GM19328 (cell line): Measurements from ENCODE around the gene MED4.

Experiments used
- ATAC-seq: cut with Tn5 transposase; IDR thresholded peaks from one replicate; pipeline ENCODE4 v1.9.1; 2021; ENCODE audit warnings: mild to moderate bottlenecking, moderate library complexity; ENCODE audit not compliant: unreplicated experiment

The MED4 gene

GRCh38 chr13:48038761-48039160 lies 56.1 kb downstream of the MED4 start:
- ATAC-seq: no peak

DNA sequence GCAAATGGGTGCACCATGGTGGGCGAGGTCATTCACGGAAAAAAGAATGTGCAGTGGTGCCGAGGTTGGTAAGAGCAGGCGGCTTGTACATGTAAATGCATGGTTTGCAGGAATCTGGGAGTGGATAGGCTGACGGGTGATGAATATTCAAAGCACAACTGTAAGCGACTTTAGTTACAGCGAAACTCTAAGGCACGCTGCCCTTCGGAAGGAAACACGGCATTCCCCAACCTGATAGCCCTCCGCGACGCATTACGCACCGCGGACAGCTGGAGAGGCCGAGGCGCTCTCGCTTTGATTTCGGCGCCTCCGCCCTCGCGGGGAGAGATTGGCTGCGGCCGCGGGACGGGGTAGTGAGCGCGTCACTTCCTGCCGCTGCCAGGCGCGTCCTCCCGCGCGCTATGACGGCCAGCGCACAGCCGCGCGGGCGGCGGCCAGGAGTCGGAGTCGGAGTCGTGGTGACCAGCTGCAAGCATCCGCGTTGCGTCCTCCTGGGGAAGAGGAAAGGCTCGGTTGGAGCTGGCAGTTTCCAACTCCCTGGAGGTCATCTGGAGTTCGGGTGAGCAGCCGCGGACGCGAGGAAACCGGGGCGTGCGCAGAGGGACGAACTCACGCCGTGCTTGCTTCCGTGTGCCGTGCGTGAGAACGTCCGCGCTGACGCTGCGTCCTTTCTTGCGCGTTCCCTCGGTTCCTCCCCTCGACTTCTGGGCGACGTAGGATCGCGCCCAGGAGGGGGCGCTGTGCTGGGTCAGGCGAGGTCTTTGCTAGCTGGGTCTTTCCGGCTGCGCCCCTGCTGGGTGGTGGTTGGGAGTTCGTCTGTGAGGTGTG lies 57.3 kb downstream of the MED4 start, which contains the start of gene NUDT15:
Gene NUDT15 (plus strand): TSS at position 381 of the 828 bp plus-strand sequence. CDS start 21 bp downstream, at position 402.
- ATAC-seq: peak; percentile 94

- no peak for ATAC-seq
These were observed 65.0 kb downstream of the MED4 start for GRCh38 chr13:48029859-48030258.

- no peak for ATAC-seq
These were observed 66.8 kb downstream of the MED4 start for GRCh38 chr13:48028066-48028465.
